Activated CD4-positive, alpha-beta T cell treated with anti-CD3 and anti-CD28 coated beads, Interleukin-2, amount 50 U/mL, for 1 hour (primary cell): ENCODE data around the gene MACROD1.

Source experiments
- DNase-seq: peaks from one replicate; pipeline ENCODE4 v3.0.0-alpha.2; 2020

The MACROD1 gene

GRCh38 chr11:64008914-64009633 lies 156.8 kb downstream of the MACROD1 start:
- DNase-seq, result no peak

GRCh38 chr11:64008283-64008913 lies 157.5 kb downstream of the MACROD1 start:
- no peak for DNase-seq

GRCh38 chr11:64007629-64008282 lies 158.2 kb downstream of the MACROD1 start:
- no peak for DNase-seq

GRCh38 chr11:64007160-64007628 lies 158.7 kb downstream of the MACROD1 start:
- no peak for DNase-seq

GRCh38 chr11:64006398-64006797 lies 159.5 kb downstream of the MACROD1 start:
- DNase-seq, result no peak

DNA sequence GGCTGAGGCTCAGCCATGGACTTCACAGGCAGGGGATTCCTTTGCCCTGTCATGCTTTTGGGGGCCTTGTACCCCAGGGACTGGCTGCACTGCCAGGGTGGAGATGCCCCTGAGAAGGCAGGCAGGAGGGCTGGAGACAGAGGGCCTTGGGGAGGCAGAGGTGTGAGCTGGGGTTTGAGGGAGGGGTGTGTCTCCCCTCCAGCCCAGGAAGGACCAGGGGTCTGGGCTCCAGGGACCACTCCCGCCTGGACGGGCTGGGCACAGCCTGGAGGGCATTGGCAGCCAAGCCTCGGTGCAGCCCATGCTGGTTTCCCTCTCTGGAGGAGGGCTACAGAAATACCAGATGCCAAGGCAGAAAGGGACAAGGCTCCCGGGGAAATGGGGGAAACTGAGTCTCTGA lies 160.2 kb downstream of the MACROD1 start:
- no peak for DNase-seq

- no peak for DNase-seq
Observed at GRCh38 chr11:64004590-64004984, 161.3 kb downstream of the MACROD1 start.

DNA sequence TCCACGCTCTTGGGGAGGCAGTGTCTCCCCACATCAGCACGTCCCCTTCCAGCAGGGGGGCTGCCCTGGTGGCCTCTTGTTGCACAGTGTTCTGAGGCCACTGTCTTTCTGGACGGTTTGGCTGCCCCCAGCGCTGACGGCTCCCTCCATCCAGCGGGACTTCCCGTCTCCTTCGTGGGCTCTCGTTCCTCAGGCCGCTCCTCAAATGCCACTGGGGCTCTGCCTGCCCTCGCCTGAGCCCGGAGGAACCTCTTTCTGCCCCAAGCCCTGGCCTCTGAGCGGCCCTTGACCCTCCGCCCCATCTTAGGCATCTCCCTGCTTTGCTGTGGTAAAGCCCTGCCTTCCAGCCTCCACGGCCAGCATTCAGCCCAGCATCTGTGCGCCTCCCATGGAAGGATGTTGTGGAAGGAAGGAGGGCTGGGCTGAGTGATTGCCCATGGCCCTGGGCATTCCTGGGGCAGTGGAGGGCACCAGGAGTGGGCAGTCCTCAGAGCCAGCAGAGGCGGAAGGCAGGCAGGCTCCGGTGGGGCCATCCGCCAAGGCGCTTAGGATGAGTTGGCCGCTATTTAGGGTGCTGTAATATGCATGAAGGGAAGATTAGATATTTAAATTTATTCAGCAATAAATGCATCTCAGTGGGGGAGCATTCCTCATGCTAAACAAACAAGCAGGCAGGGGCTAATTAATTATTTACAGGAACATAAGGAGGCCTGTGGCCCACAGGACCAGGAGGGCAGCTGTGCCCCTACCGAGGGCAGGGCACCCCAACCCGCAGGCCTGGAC lies 161.9 kb downstream of the MACROD1 start:
- DNase-seq, result no peak

DNA sequence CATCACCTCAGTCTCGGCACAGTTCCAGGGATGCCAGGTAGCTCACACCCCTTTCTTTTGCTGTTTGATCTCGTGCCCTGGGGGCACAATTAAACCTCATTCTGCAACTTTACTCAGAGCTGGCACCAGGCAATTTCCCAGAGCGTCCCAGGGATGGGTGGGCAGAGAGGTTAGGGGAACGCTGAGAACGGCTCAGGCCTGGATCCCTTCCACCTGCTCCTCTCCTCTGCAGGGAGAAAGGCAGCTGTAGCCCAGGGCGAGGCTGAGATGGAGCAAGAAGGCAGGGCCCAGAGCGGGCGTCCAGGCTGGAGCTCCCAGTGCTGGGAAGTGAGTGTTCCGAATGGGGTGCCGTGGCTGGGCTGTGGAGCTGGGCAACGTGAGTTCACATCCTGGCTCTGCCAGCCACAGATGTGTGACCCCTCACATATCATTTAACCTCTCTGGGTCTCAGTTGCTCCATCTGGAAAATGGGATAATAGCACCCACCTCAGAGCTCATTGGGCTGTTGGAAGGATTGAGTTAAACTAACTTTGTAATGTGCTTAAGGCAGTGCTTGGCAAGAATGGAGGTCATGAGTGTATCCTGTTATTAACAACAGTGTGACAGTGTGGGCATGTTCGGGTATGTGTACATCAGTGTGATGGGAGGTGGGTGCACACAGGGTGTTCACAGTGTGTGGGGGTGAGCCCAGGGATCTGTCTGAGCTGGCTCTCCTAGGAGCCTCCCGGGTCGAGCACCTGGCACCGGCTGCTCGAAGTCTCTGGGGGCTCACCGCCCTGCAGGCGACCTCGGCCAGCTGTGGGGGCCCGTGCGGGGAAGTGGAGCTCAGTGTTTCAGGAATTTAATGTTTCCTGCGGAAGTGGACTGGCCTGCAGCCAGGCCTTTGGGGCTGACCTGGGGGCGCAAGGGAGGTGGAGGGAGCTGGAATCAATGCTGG lies 164.2 kb downstream of the MACROD1 start:
- no peak for DNase-seq

DNA sequence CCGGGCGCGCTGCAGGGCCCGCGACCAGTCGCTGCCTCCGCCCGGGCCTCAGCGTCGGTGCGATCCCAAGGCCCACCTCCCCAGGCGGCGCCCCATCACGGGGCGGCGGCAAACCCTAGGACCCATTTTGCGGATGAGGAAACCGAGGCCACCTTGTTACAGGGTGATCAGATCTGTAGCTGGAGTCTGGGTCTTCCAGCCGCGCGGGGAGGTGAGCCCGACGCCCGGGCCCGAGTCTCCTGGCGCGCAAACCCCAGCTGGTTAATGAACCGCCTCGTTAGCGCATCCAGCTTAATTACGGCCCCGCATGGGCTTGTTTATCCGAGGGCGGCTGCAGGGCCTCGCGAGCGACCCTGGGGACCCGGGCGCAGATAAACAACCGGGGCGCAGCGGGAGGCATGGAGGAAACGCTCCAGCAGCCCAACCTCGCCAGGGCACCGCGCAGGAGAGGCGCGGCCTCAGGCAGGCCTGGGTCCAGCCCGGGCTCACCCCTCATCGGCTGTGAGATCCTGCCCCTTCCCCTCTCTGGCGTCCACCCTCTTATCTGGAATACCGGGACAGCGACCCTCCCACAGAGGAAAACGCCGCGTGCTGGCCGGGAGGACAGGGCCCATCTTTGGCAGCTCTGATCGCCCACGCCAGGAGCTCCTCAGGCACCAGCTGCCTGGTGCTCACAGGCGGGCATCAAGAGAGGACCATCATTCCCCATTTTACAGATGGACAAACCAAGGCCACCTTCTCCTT lies 165.0 kb downstream of the MACROD1 start:
- DNase-seq, result no peak

DNA sequence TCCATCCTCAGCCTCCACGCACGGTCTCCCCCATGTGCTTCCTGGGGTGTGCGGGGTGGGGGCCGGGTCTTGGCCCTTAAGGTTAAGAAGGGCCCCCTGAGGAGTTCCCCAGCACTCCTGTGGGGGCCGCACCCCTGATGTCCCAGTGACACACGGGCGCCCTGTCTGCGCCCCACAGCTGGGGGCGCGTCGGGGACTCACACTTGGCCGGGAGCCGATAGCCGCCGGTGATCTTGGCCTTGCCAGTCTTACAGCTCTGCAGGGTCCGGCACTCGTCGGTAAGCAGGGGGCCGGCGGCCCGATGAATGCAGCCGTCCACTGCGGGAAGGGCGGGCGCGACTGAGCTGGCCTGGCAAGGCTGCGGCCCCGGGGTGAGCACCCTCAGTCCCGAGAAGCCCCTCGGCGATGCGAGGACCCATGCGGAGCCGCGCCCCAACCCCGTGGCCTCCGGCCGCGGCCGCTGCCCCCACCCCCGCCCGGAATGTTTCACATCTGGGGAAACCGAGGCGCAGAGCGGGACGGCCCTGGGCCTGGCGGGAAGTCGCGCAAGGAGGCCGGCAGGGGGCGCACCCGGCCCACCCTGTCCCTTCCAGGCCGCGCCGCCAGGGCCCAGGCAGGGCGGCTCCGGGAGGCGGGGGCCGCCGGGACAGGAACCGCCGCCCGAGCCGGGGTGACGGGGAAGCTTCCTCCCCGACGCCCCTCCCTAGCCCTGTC lies 165.7 kb downstream of the MACROD1 start:
- DNase-seq, result peak; percentile 68

- peak; percentile 64 for DNase-seq
Observed at GRCh38 chr11:63999349-64000025, 166.4 kb downstream of the MACROD1 start.

GRCh38 chr11:63998558-63999348 lies 167.2 kb downstream of the MACROD1 start:
- DNase-seq, result peak; percentile 8

- no peak for DNase-seq
Observed at GRCh38 chr11:63997801-63998337, 168.0 kb downstream of the MACROD1 start.

GRCh38 chr11:63997104-63997700 lies 168.7 kb downstream of the MACROD1 start:
- DNase-seq, result no peak

- no peak for DNase-seq
Observed at GRCh38 chr11:63996512-63996911, 169.4 kb downstream of the MACROD1 start.

DNA sequence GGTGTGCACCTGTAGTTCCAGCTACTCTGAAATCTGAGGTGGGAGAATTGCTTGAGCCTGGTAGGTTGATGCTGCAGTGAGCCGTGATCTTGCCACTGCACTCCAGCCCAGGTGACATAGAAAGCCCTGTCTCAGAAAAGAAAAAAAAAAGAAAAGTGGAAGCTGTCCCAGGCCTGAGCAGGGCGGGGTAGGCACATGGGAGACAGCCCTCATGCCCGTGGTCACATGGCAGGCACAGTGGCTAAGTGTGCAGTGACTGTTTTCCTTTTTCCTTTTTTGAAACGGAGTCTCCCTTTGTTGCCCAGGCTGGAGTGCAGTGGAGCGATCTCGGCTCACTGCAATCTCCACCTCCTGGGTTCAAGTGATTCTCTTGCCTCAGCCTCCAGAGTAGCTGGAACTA lies 171.9 kb downstream of the MACROD1 start:
- no peak for DNase-seq

GRCh38 chr11:63993100-63993499 lies 172.8 kb downstream of the MACROD1 start:
- DNase-seq, result no peak
